ENCODE measurements around the gene ZNF19. TPM values are rescaled to one million over a fixed set of nuclear protein-coding genes. Genes with fewer than 3 reads are reported as not detected.
"Not testable (repeated sequence)": the region's sequence is repeated elsewhere in the genome, so short reads cannot be mapped to it uniquely, and the experiment has no call there.

ZNF19 gene
- total RNA-seq, 1 donor from 2014 or later: 17.1 TPM

- DNase-seq (ENCODE audit: low spot score, unreplicated experiment): no peak
- peaks cover 5% of the 10 kb centered on the region for H3K9me3 Mint-ChIP-seq (ENCODE audit: low read depth)
- TF ChIP-seq CTCF (IDR thresholded peaks at IDR 0.05; ENCODE audit: unreplicated experiment): no peak
- peaks cover 3% of the 10 kb centered on the region for H3K27me3 Mint-ChIP-seq
- no peak overlapping the region for H3K4me3 Mint-ChIP-seq (ENCODE audit: low read depth)
- H3K36me3 Mint-ChIP-seq (ENCODE audit: insufficient read depth): peaks cover 12% of the 10 kb centered on the region
- H3K4me1 Mint-ChIP-seq (ENCODE audit: low read depth): no peaks in the 10 kb centered on the region
- no peak overlapping the region for H3K27ac Mint-ChIP-seq
Observed at GRCh38 chr16:71514476-71514875, 25.4 kb upstream of the ZNF19 start.

GRCh38 chr16:71513302-71513701 lies 24.2 kb upstream of the ZNF19 start:
- DNase-seq (ENCODE audit: low spot score, unreplicated experiment): no peak
- peaks cover 12% of the 10 kb centered on the region for H3K36me3 Mint-ChIP-seq (ENCODE audit: insufficient read depth)
- no peak overlapping the region for H3K27ac Mint-ChIP-seq
- TF ChIP-seq CTCF (IDR thresholded peaks at IDR 0.05; ENCODE audit: unreplicated experiment): no peak
- no peaks in the 10 kb centered on the region for H3K4me1 Mint-ChIP-seq (ENCODE audit: low read depth)
- H3K27me3 Mint-ChIP-seq: peaks cover 3% of the 10 kb centered on the region
- no peak overlapping the region for H3K4me3 Mint-ChIP-seq (ENCODE audit: low read depth)
- H3K9me3 Mint-ChIP-seq (ENCODE audit: low read depth): peaks cover 5% of the 10 kb centered on the region

DNA sequence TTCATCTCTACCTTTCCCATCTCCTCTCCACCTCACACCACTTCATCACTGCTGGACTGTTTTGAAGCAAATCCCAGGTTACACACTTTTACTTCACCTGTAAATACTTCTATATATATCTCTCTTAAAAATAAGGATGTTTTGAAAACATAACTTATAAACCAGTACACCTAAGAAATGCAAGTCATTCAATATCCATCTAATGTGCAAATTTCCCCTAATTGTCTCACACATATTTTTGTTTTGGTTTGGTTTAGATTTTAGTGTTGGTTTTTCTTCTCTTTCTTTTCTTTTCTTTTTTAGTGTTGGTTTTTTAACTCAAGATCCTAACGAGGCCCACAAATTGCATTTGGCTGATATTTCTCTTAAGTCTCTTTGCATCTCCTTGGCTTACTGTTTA lies 17.9 kb upstream of the ZNF19 start:
- no peak overlapping the region for H3K4me3 Mint-ChIP-seq (ENCODE audit: low read depth)
- peaks cover 5% of the 10 kb centered on the region for H3K9me3 Mint-ChIP-seq (ENCODE audit: low read depth)
- H3K27ac Mint-ChIP-seq: no peak overlapping the region
- TF ChIP-seq CTCF (IDR thresholded peaks at IDR 0.05; ENCODE audit: unreplicated experiment): no peak
- H3K27me3 Mint-ChIP-seq: peaks cover 3% of the 10 kb centered on the region
- H3K4me1 Mint-ChIP-seq (ENCODE audit: low read depth): no peaks in the 10 kb centered on the region
- H3K36me3 Mint-ChIP-seq (ENCODE audit: insufficient read depth): peaks cover 11% of the 10 kb centered on the region
- DNase-seq (ENCODE audit: low spot score, unreplicated experiment): no peak

GRCh38 chr16:71504901-71505300 lies 15.8 kb upstream of the ZNF19 start:
- H3K27ac Mint-ChIP-seq: no peak overlapping the region
- no peaks in the 10 kb centered on the region for H3K9me3 Mint-ChIP-seq (ENCODE audit: low read depth)
- no peak overlapping the region for H3K4me3 Mint-ChIP-seq (ENCODE audit: low read depth)
- H3K27me3 Mint-ChIP-seq: peaks cover 3% of the 10 kb centered on the region
- no peak for TF ChIP-seq CTCF (IDR thresholded peaks at IDR 0.05; ENCODE audit: unreplicated experiment)
- no peak for DNase-seq (ENCODE audit: low spot score, unreplicated experiment)
- H3K36me3 Mint-ChIP-seq (ENCODE audit: insufficient read depth): peaks cover 4% of the 10 kb centered on the region
- H3K4me1 Mint-ChIP-seq (ENCODE audit: low read depth): no peaks in the 10 kb centered on the region

GRCh38 chr16:71504051-71504450 lies 14.9 kb upstream of the ZNF19 start:
- H3K4me3 Mint-ChIP-seq (ENCODE audit: low read depth); H3K4me1 Mint-ChIP-seq (ENCODE audit: low read depth); H3K36me3 Mint-ChIP-seq (ENCODE audit: insufficient read depth); H3K9me3 Mint-ChIP-seq (ENCODE audit: low read depth); DNase-seq (ENCODE audit: low spot score, unreplicated experiment); H3K27ac Mint-ChIP-seq; H3K27me3 Mint-ChIP-seq: not testable (repeated sequence)

DNA sequence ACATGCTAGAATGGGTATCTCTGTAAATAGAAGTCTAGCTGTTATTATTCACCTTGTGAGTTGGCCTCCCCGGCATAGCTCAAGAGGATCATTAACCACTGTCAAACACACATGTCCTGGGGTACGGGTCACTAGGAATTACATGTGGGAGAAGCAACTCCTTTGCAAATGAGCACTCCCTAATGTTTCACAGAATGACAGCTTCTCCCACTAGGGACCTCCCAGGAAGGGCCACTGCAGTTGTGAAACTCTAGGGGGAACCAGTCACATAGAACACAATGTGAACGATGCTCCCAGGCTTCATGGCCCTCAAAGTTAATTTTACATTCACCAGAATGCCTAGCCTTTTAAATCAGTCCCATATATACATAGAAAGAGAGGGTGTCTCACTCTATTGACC lies 12.4 kb upstream of the ZNF19 start:
- Mint-ChIP-seq H3K27ac (no peak overlapping the region), H3K36me3 (ENCODE audit: insufficient read depth) (peaks cover 2% of the 10 kb centered on the region), H3K27me3 (no peaks in the 10 kb centered on the region), H3K9me3 (ENCODE audit: low read depth) (no peaks in the 10 kb centered on the region), H3K4me1 (ENCODE audit: low read depth) (no peaks in the 10 kb centered on the region), H3K4me3 (ENCODE audit: low read depth) (no peak overlapping the region)
- DNase-seq (ENCODE audit: low spot score, unreplicated experiment): no peak
- no peak for TF ChIP-seq CTCF (IDR thresholded peaks at IDR 0.05; ENCODE audit: unreplicated experiment)
